Fibroblast of skin of left quadriceps (primary cell): ENCODE measurements around the gene FNDC3A.
"Not testable (repeated sequence)": the region's sequence is repeated elsewhere in the genome, so short reads cannot be mapped to it uniquely, and the experiment has no call there.

Experiments
- DNase-seq, 2 experiments: peaks; one replicate each; pipeline ENCODE4 v3.0.0-alpha.2; 2013; ENCODE audit warnings: low read depth in 2 of 2

The FNDC3A gene

GRCh38 chr13:48975101-48975855, 434 bp upstream of the FNDC3A start:
- DNase-seq, result peak; percentile 27 to 36

- DNase-seq, result no peak
These were observed 1.0 kb downstream of the FNDC3A start for GRCh38 chr13:48976576-48977285.

GRCh38 chr13:48977286-48977625, 1.5 kb downstream of the FNDC3A start:
- no peak for DNase-seq

- peak in 1 of 2 experiments; percentile 11 for DNase-seq
These were observed 2.3 kb downstream of the FNDC3A start for GRCh38 chr13:48977973-48978372.

- no peak for DNase-seq
These were observed 3.4 kb downstream of the FNDC3A start for GRCh38 chr13:48978942-48979601.

- DNase-seq, result no peak
These were observed 4.2 kb downstream of the FNDC3A start for GRCh38 chr13:48979892-48980291.

- DNase-seq, result no peak
These were observed 7.6 kb downstream of the FNDC3A start for GRCh38 chr13:48983331-48983730.

- no peak for DNase-seq
These were observed 10.0 kb downstream of the FNDC3A start for GRCh38 chr13:48985756-48986155.

GRCh38 chr13:48990900-48991299, 15.2 kb downstream of the FNDC3A start:
- DNase-seq, result no peak

GRCh38 chr13:48993150-48993549, 17.4 kb downstream of the FNDC3A start:
- DNase-seq, result no peak

GRCh38 chr13:48994706-48995105, 19.0 kb downstream of the FNDC3A start:
- DNase-seq, result no peak

GRCh38 chr13:48998641-48999292, 23.1 kb downstream of the FNDC3A start:
- DNase-seq, result no peak

GRCh38 chr13:49000247-49000646, 24.5 kb downstream of the FNDC3A start:
- no peak for DNase-seq

GRCh38 chr13:49018986-49019635, 43.4 kb downstream of the FNDC3A start:
- DNase-seq, result not testable (repeated sequence)

GRCh38 chr13:49020328-49020727, 44.6 kb downstream of the FNDC3A start:
- DNase-seq, result no peak

- DNase-seq, result no peak
These were observed 45.3 kb downstream of the FNDC3A start for GRCh38 chr13:49020940-49021553.

GRCh38 chr13:49021953-49022352, 46.2 kb downstream of the FNDC3A start:
- DNase-seq, result no peak

GRCh38 chr13:49022472-49023144, 46.9 kb downstream of the FNDC3A start:
- DNase-seq, result peak in 1 of 2 experiments; percentile 8

GRCh38 chr13:49023431-49023830, 47.7 kb downstream of the FNDC3A start:
- DNase-seq, result peak; percentile 39

GRCh38 chr13:49026851-49027250, 51.1 kb downstream of the FNDC3A start:
- no peak for DNase-seq

- no peak for DNase-seq
These were observed 53.9 kb downstream of the FNDC3A start for GRCh38 chr13:49029570-49029969.
